ENCODE data around the gene FRMD8. TPM values are rescaled to one million over a fixed set of nuclear protein-coding genes. Genes with fewer than 3 reads are reported as not detected.

The FRMD8 gene
- total RNA-seq, 3 donors from 2014 or later = 43.0 to 49.2 (median 44.9) TPM

- H3K36me3 Mint-ChIP-seq (ENCODE audit: insufficient read depth) = peaks cover 37% of the 10 kb centered on the region
- peak overlapping the region; percentile 100 for H3K4me3 Mint-ChIP-seq
- peaks cover 65% of the 10 kb centered on the region for H3K4me1 Mint-ChIP-seq (ENCODE audit: low read depth)
- peak; percentile 5 for ATAC-seq
- H3K27me3 Mint-ChIP-seq (ENCODE audit: low read depth) = no peaks in the 10 kb centered on the region
- DNase-seq = no peak
- H3K9me3 Mint-ChIP-seq = no peaks in the 10 kb centered on the region
These were observed 41.5 kb downstream of the FRMD8 start for GRCh38 chr11:65427691-65428577.

GRCh38 chr11:65428578-65429067, 42.2 kb downstream of the FRMD8 start:
- H3K36me3 Mint-ChIP-seq (ENCODE audit: insufficient read depth) = peaks cover 35% of the 10 kb centered on the region
- no peak for ATAC-seq
- no peaks in the 10 kb centered on the region for H3K9me3 Mint-ChIP-seq
- H3K4me3 Mint-ChIP-seq = peak overlapping the region; percentile 100
- H3K27me3 Mint-ChIP-seq (ENCODE audit: low read depth) = no peaks in the 10 kb centered on the region
- peaks cover 69% of the 10 kb centered on the region for H3K4me1 Mint-ChIP-seq (ENCODE audit: low read depth)
- DNase-seq = no peak

GRCh38 chr11:65429068-65429681, 42.7 kb downstream of the FRMD8 start:
- Mint-ChIP-seq H3K4me3 (peak overlapping the region; percentile 100), H3K27me3 (ENCODE audit: low read depth) (no peaks in the 10 kb centered on the region), H3K36me3 (ENCODE audit: insufficient read depth) (peaks cover 31% of the 10 kb centered on the region), H3K9me3 (no peaks in the 10 kb centered on the region), H3K4me1 (ENCODE audit: low read depth) (peaks cover 74% of the 10 kb centered on the region)
- no peak for DNase-seq
- ATAC-seq = no peak

- Mint-ChIP-seq H3K4me3 (peak overlapping the region; percentile 100), H3K4me1 (ENCODE audit: low read depth) (peaks cover 81% of the 10 kb centered on the region), H3K27me3 (ENCODE audit: low read depth) (no peaks in the 10 kb centered on the region), H3K36me3 (ENCODE audit: insufficient read depth) (peaks cover 32% of the 10 kb centered on the region), H3K9me3 (no peaks in the 10 kb centered on the region)
- ATAC-seq (no peak), DNase-seq (peak; percentile 24)
These were observed 43.4 kb downstream of the FRMD8 start for GRCh38 chr11:65429724-65430405.

- DNase-seq (no peak), ATAC-seq (no peak)
- Mint-ChIP-seq H3K27me3 (ENCODE audit: low read depth) (no peaks in the 10 kb centered on the region), H3K4me3 (peak overlapping the region; percentile 100), H3K4me1 (ENCODE audit: low read depth) (peaks cover 88% of the 10 kb centered on the region), H3K9me3 (no peaks in the 10 kb centered on the region), H3K36me3 (ENCODE audit: insufficient read depth) (peaks cover 39% of the 10 kb centered on the region)
These were observed 44.2 kb downstream of the FRMD8 start for GRCh38 chr11:65430406-65431217.

- Mint-ChIP-seq H3K9me3 (no peaks in the 10 kb centered on the region), H3K4me3 (peak overlapping the region; percentile 66), H3K27me3 (ENCODE audit: low read depth) (no peaks in the 10 kb centered on the region), H3K4me1 (ENCODE audit: low read depth) (peaks cover 90% of the 10 kb centered on the region), H3K36me3 (ENCODE audit: insufficient read depth) (peaks cover 36% of the 10 kb centered on the region)
- ATAC-seq = peak; percentile 12 to 21
- no peak for DNase-seq
These were observed 45.1 kb downstream of the FRMD8 start for GRCh38 chr11:65431451-65432099.

- Mint-ChIP-seq H3K4me1 (ENCODE audit: low read depth) (peaks cover 85% of the 10 kb centered on the region), H3K4me3 (peak overlapping the region; percentile 66), H3K27me3 (ENCODE audit: low read depth) (no peaks in the 10 kb centered on the region), H3K9me3 (no peaks in the 10 kb centered on the region), H3K36me3 (ENCODE audit: insufficient read depth) (peaks cover 32% of the 10 kb centered on the region)
- ATAC-seq = no peak
- DNase-seq = no peak
These were observed 45.7 kb downstream of the FRMD8 start for GRCh38 chr11:65432100-65432650.

GRCh38 chr11:65432686-65433582, 46.5 kb downstream of the FRMD8 start:
- DNase-seq (no peak), ATAC-seq (no peak)
- peaks cover 82% of the 10 kb centered on the region for H3K4me1 Mint-ChIP-seq (ENCODE audit: low read depth)
- H3K9me3 Mint-ChIP-seq = no peaks in the 10 kb centered on the region
- H3K36me3 Mint-ChIP-seq (ENCODE audit: insufficient read depth) = peaks cover 32% of the 10 kb centered on the region
- peak overlapping the region; percentile 3 for H3K4me3 Mint-ChIP-seq
- no peaks in the 10 kb centered on the region for H3K27me3 Mint-ChIP-seq (ENCODE audit: low read depth)

- ATAC-seq (no peak), DNase-seq (no peak)
- Mint-ChIP-seq H3K36me3 (ENCODE audit: insufficient read depth) (peaks cover 36% of the 10 kb centered on the region), H3K9me3 (no peaks in the 10 kb centered on the region), H3K27me3 (ENCODE audit: low read depth) (no peaks in the 10 kb centered on the region), H3K4me3 (no peak overlapping the region), H3K4me1 (ENCODE audit: low read depth) (peaks cover 78% of the 10 kb centered on the region)
These were observed 47.2 kb downstream of the FRMD8 start for GRCh38 chr11:65433657-65434056.

GRCh38 chr11:65434057-65434666, 47.7 kb downstream of the FRMD8 start:
- Mint-ChIP-seq H3K27me3 (ENCODE audit: low read depth) (no peaks in the 10 kb centered on the region), H3K36me3 (ENCODE audit: insufficient read depth) (peaks cover 40% of the 10 kb centered on the region), H3K9me3 (no peaks in the 10 kb centered on the region), H3K4me1 (ENCODE audit: low read depth) (peaks cover 77% of the 10 kb centered on the region), H3K4me3 (no peak overlapping the region)
- ATAC-seq = no peak
- DNase-seq = no peak

- Mint-ChIP-seq H3K36me3 (ENCODE audit: insufficient read depth) (peaks cover 43% of the 10 kb centered on the region), H3K9me3 (no peaks in the 10 kb centered on the region), H3K27me3 (ENCODE audit: low read depth) (no peaks in the 10 kb centered on the region), H3K4me3 (no peak overlapping the region), H3K4me1 (ENCODE audit: low read depth) (peaks cover 77% of the 10 kb centered on the region)
- ATAC-seq (no peak), DNase-seq (no peak)
These were observed 48.4 kb downstream of the FRMD8 start for GRCh38 chr11:65434667-65435410.
